GM21381 (cell line): ENCODE measurements around the gene CCDC50.

Experiments used
- ATAC-seq: cut with Tn5 transposase; IDR thresholded peaks from one replicate; pipeline ENCODE4 v1.9.1; 2021; ENCODE audit warnings: mild to moderate bottlenecking, moderate library complexity; ENCODE audit not compliant: unreplicated experiment

The CCDC50 gene

GRCh38 chr3:191415566-191415965 lies 86.4 kb downstream of the CCDC50 start:
- ATAC-seq: no peak

DNA sequence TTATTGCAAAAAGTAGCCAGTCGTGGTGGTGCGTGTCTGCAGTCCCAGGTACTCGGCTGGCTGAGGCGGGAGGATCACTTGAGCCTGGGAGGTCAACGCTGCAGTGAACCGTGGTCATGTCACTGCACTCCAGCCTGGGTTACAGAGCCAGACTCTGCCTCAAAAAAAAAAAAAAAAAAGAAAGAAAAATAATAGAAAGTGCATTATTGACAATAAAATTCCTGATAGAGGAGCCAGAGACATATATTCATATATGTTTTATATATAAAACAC lies 88.2 kb downstream of the CCDC50 start:
- ATAC-seq: no peak

DNA sequence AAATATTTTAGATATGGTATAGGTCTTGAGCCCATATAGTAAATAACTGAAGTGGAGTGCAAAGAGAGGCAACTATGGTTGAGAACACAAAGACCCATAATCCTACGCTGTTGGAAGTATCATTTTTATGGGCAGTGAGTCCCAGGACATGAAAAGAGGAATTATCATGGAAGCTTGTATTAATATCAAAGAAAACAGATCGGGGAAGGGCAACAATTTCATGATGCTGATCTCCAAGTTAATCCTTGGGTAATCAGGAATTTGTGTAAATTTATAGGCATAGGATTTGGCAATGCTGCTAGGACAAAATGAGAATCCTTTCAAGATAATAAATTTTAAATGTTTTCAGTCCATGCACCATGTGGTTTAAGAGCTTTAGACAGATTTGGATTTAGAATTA lies 91.6 kb downstream of the CCDC50 start:
- ATAC-seq: no peak

DNA sequence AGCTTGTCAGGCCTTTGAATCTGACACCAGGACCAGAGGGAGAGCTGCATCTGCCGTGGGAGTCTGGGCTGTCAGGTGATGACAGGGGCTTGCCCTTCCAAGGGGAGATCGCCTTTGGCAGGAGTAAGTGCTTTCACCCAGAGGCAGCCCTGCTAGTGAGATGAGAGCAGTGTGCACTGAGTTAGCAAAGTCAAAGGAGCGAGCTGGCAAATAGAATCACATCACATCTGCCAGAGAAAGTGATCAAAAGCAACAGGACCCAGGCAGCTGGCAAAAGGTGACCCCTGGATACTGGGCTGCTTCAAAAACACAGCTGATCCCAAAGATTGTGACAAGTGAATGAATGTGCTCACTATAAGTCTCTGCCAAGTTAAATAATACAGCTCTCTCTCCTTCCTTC lies 95.7 kb downstream of the CCDC50 start:
- ATAC-seq: no peak

DNA sequence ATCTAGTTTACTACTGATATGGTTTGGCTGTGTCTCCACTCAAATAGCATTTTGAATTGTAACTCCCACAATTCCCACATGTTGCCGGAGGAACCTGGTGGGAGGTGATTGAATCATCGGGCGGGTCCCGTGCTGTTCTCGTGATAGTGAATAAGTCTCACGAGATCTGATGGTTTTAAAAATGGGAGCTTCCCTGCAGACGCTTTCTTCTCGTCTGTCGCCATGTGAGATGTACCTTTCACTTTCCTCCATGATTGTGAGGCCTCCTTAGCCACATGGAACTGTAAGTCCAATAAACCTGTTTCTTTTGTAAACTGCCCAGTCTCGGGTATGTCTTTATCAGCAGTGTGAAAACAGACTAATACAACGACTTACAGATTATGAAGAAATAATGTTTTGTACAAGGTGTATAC lies 96.1 kb downstream of the CCDC50 start:
- ATAC-seq: no peak

GRCh38 chr3:191426311-191426710 lies 97.1 kb downstream of the CCDC50 start:
- ATAC-seq: no peak

DNA sequence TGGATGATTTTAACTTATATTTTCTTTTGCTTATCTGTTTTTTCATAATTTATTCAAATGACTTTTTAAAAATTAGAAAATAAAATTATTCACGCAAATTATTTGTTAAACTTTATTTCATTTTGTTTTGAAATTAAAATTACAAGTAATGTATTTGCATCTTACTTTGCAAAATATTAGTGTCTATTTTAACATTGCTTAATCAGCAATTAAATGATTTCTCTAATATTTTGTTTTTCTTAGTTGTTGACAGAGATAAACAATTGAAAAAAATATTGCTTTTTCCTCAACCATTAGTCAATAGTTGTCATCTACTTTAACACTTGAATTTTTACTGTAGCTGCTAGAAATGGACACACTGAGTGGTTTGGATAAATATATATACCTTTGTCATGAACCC lies 99.0 kb downstream of the CCDC50 start:
- no peak for ATAC-seq

DNA sequence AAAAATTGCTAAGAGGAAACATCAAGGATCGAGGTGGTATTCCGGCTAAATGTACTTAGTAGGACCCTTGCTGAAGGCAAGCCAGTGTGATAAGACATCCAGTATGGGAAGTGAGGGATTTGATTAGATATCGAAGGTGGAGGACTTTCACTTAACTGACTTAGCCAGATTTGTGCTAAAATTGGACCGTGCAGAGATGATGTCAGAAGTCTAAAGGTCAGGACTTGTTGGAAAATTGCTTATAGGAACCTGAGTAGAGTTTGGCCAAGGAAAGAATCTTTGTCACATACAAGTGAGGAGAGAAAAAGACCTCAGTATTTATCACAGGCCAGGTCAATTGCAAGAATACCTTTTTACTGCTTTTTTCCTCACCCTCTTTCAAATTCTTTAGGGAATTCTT lies 100.9 kb downstream of the CCDC50 start:
- ATAC-seq: no peak

DNA sequence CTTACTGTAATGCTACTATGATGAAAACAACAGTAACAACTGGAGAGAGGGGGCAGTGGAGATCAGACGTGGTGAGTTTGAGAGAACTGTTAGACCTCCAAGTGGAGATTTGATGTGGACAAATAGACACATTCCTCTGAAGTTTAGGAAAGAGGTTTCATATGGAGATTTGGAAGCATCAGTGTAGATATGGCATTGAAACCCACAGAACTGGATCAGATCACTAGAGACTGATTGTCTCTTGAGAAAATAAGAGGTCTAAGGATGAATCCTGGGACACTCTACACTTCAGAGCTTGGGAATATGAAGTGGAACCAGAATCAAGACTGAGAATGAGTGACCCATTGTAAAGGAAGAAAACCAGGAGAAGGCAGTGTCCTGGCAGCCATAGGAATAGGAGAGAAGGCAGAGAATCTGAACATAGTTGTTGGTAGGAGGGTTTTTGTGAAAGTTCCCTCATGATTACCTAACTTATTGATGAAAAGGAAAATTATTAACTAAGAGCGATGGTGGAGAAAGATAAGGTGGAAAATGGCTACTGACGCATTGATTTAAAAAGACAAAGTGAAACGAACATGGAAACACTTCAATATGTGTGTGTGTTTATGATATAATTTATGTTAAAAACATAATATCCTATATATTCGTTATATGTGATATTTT lies 102.1 kb downstream of the CCDC50 start:
- ATAC-seq: no peak

- ATAC-seq: no peak
Measured at GRCh38 chr3:191432162-191432561, 103.0 kb downstream of the CCDC50 start.

DNA sequence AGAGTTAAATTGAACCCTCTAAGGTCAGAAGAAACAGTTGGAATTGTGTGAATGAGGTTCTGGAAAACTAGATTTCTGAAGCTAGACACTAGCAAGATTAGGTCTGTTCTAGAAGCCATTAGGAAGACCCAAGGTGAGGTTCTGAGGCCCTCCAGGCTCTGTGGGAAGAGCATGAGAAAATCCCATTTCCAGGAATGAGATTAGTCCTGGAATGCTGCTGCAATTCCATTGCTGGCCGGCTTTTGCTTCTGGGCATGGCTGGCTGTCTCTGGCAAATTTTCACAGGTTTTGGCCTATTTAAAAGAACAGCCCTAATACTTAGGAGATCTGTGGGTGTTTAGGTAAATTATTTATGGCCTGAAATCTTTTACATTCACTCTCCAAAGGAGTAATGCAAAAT lies 104.8 kb downstream of the CCDC50 start:
- no peak for ATAC-seq

GRCh38 chr3:191435981-191436380 lies 106.8 kb downstream of the CCDC50 start:
- no peak for ATAC-seq

GRCh38 chr3:191438150-191438814 lies 109.1 kb downstream of the CCDC50 start:
- no peak for ATAC-seq

- no peak for ATAC-seq
Measured at GRCh38 chr3:191440532-191440931, 111.3 kb downstream of the CCDC50 start.

GRCh38 chr3:191441687-191442086 lies 112.5 kb downstream of the CCDC50 start:
- no peak for ATAC-seq

DNA sequence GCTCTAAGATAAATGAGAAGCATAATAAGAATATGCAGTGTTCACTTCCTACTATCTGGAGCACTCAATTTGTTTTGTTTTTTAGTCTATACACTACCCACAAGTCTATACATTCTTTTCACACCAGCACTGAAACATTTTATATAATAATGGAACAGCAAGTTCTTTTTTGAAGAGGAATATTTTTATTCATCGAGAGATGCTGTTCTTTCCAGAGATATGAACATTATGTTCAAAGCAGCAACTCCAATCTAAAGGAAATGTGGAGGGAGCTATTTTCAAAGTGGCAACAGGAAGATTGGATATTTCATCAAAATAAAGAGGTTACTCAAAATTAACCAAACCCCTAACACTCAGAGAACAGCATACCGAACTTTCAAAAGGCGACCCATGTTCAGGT lies 115.4 kb downstream of the CCDC50 start:
- ATAC-seq: no peak
